HepG2 (cell line): Measurements from ENCODE around the gene KCNMA1. TPM values are rescaled to one million over a fixed set of nuclear protein-coding genes. Genes with fewer than 3 reads are reported as not detected.

Source experiments
- ATAC-seq: fragments of 200-7000 bp; cut with Tn5 transposase; 3 replicates; pipeline ENCODE4 v1.9.1; 2020; ENCODE audit warnings: mild to moderate bottlenecking, moderate library complexity
- BruUV-seq: library from RNA; stranded (reverse); fragments of 400-500 nt; replicated peaks from 2 replicates; lab custom pipeline; 2021; lab: Mats Ljungman, UMichigan
- CTCF ChIA-PET: fragments of 300-600 bp; formaldehyde crosslinking; extraction: SDS; loops from one replicate; lab custom pipeline; 2021; ENCODE audit warnings: low total read pairs, inconsistent platforms, low intra/inter-chr PET ratio; lab: Yijun Ruan, JAX
- POLR2A ChIA-PET: fragments of 350-600 bp; sonication (Branson Sonifier 250); formaldehyde crosslinking; loops from one replicate; lab custom pipeline; 2020; ENCODE audit warnings: antibody characterized with exemption, inconsistent platforms; lab: Yijun Ruan, JAX
- DNase-seq: peaks from one replicate; pipeline ENCODE4 v3.0.0-alpha.2; 2015; ENCODE audit warnings: low spot score
- FAIRE-seq: peaks from 3 replicates; lab custom pipeline; 2011; peaks lifted over from hg19 to GRCh38; lab: Jason Lieb, UNC
- H2AFZ ChIP-seq: one replicate; pipeline ENCODE4 v1.6.1; 2011; ENCODE audit warnings: low read length, inconsistent platforms
- H3K27ac ChIP-seq: fragments of 300-600 bp; 3 replicates; pipeline ENCODE4 v1.8.0; 2011; ENCODE audit warnings: mixed run types, mild to moderate bottlenecking, mixed read lengths, low read length, inconsistent platforms; ENCODE audit not compliant: insufficient read depth; ENCODE audit errors: extremely low read length
- H3K27me3 ChIP-seq, 2 experiments: fragments of 200-600 bp in 1 of 2; 2 replicates in 1 of 2; 3 replicates in 1 of 2; pipeline versions ENCODE4 v1.6.0 to v1.8.0; 2011; ENCODE audit warnings: low read length in 2 of 2, mild to moderate bottlenecking in 2 of 2, moderate library complexity in 2 of 2, inconsistent platforms in 1 of 2; ENCODE audit not compliant: insufficient read depth in 2 of 2, control insufficient read depth in 1 of 2
- H3K36me3 ChIP-seq, 2 experiments: fragments of 200-600 bp in 1 of 2; replicated peaks in 1 of 2; 2 replicates in 1 of 2; 3 replicates in 1 of 2; pipeline versions ENCODE4 v1.5.1 to v1.8.0; 2011; ENCODE audit warnings: low read length in 2 of 2, inconsistent platforms in 1 of 2; ENCODE audit not compliant: insufficient read depth in 2 of 2, control insufficient read depth in 1 of 2
- H3K4me1 ChIP-seq: 2 replicates; pipeline ENCODE4 v1.5.1; 2012; ENCODE audit warnings: low read length, inconsistent platforms; ENCODE audit not compliant: insufficient read depth
- H3K4me2 ChIP-seq: 2 replicates; pipeline ENCODE4 v1.6.0; 2011; ENCODE audit warnings: low read depth, low read length, inconsistent platforms
- H3K4me3 ChIP-seq, 3 experiments: fragments of 200-600 bp in 1 of 3; sonication (generic), shearing (Covaris generic) in 1 of 3; replicated peaks in 1 of 3; 2 replicates each; pipeline ENCODE4 v1.5.1; 2011 to 2016; ENCODE audit warnings: low read length in 3 of 3, inconsistent platforms in 2 of 3, low read depth in 2 of 3, mild to moderate bottlenecking in 2 of 3, control low read depth in 1 of 3, mixed read lengths in 1 of 3; ENCODE audit not compliant: insufficient read depth in 1 of 3
- H3K79me2 ChIP-seq: one replicate; pipeline ENCODE4 v1.6.1; 2011; ENCODE audit warnings: low read length, inconsistent platforms; ENCODE audit not compliant: insufficient read depth
- H3K9ac ChIP-seq: 2 replicates; pipeline ENCODE4 v1.6.0; 2011; ENCODE audit warnings: mild to moderate bottlenecking, low read depth, low read length, inconsistent platforms; ENCODE audit not compliant: insufficient read depth
- H3K9me3 ChIP-seq: 2 replicates; pipeline ENCODE4 v1.5.1; 2012; ENCODE audit warnings: mild to moderate bottlenecking, low read length
- H4K20me1 ChIP-seq: 2 replicates; pipeline ENCODE4 v1.6.0; 2011; ENCODE audit warnings: inconsistent platforms, mild to moderate bottlenecking, low read length, moderate library complexity; ENCODE audit not compliant: insufficient read depth
- EEA1 ChIP-seq: sonication (generic); formaldehyde crosslinking; IDR thresholded peaks from 2 replicates; pipeline ENCODE4 v1.5.1; 2020; ENCODE audit warnings: mild to moderate bottlenecking, missing genetic modification reagents, borderline replicate concordance
- FLYWCH1 ChIP-seq: sonication (generic); formaldehyde crosslinking; IDR thresholded peaks from 2 replicates; pipeline ENCODE4 v1.8.1; 2023; ENCODE audit warnings: mild to moderate bottlenecking, missing genetic modification reagents
- MYNN ChIP-seq: sonication (generic); formaldehyde crosslinking; IDR thresholded peaks from 2 replicates; pipeline ENCODE4 v1.4.0; 2020; ENCODE audit warnings: mild to moderate bottlenecking, low read depth, missing genetic modification reagents
- NR2F1 ChIP-seq, 2 experiments: fragments of 450-650 bp in 1 of 2; formaldehyde crosslinking in 1 of 2; IDR thresholded peaks; 2 replicates each; pipeline versions ENCODE4 v1.5.0 to v1.6.1; 2016 to 2020; ENCODE audit warnings: mild to moderate bottlenecking in 1 of 2, missing compliant biosample characterization in 1 of 2, missing genetic modification reagents in 1 of 2, moderate library complexity in 1 of 2
- SRY ChIP-seq: sonication (generic); formaldehyde crosslinking; IDR thresholded peaks from 2 replicates; pipeline ENCODE4 v1.8.0; 2022; ENCODE audit warnings: mild to moderate bottlenecking, missing genetic modification reagents
- TP53 ChIP-seq: sonication (generic); formaldehyde crosslinking; conservative IDR thresholded peaks from 2 replicates; pipeline ENCODE4 v1.4.0; 2020; ENCODE audit warnings: missing genetic modification reagents
- ZNF232 ChIP-seq: sonication (generic); formaldehyde crosslinking; IDR thresholded peaks from 2 replicates; pipeline ENCODE4 v1.4.0; 2020; ENCODE audit warnings: missing genetic modification reagents, borderline replicate concordance
- ZNF264 ChIP-seq: sonication (generic); formaldehyde crosslinking; IDR thresholded peaks from 2 replicates; pipeline ENCODE4 v1.4.0; 2020; ENCODE audit warnings: missing genetic modification reagents
- ZNF274 ChIP-seq: sonication (generic); formaldehyde crosslinking; IDR thresholded peaks from 2 replicates; pipeline ENCODE4 v1.5.1; 2020; ENCODE audit warnings: mild to moderate bottlenecking, missing genetic modification reagents
- ZNF44 ChIP-seq: sonication (generic); formaldehyde crosslinking; IDR thresholded peaks from 2 replicates; pipeline ENCODE4 v1.5.1; 2020; ENCODE audit warnings: mild to moderate bottlenecking, missing genetic modification reagents
- ZNF446 ChIP-seq: sonication (generic); formaldehyde crosslinking; IDR thresholded peaks from 2 replicates; pipeline ENCODE4 v1.5.0; 2020; ENCODE audit warnings: mild to moderate bottlenecking, missing genetic modification reagents
- in situ Hi-C: cut with HindIII; loops from 2 replicates; pipeline ENCODE4 v1.10.0; 2017; ENCODE audit warnings: low pct_unique_long_range_greater_than_20kb; ENCODE audit not compliant: extremely low pct_ligation_motif_present
- intact Hi-C: fragments of 100-400 bp; cut with micrococcal nuclease; formaldehyde crosslinking; loops from one replicate; pipeline ENCODE4 v1.10.0; 2022; ENCODE audit not compliant: unreplicated experiment
- polyA plus RNA-seq, 8 experiments: library from polyadenylated mRNA; depleted of rRNA in 3 of 8; stranded (reverse) in 7 of 8; unstranded in 1 of 8; fragments of >200 nt; fragmentation: Illumina TruSeq in 4 of 8; extraction: Trizol in 4 of 8; gene quantifications; 2 replicates each; pipeline versions ENCODE4 v1.2.1 to v1.2.3, GENCODE V29; 2011 to 2016; ENCODE audit warnings: low read depth in 4 of 8, missing spikeins in 1 of 8, mixed read lengths in 1 of 8; ENCODE audit not compliant: insufficient read depth in 1 of 8
- total RNA-seq, 5 experiments: library from RNA; depleted of rRNA; stranded (reverse); fragments of >200 nt; fragmentation: Illumina TruSeq; extraction: Trizol; gene quantifications; 2 replicates each; pipeline ENCODE4 v1.2.3, GENCODE V29; 2016; ENCODE audit warnings: low read depth in 1 of 5

KCNMA1 gene
- total and polyA plus RNA-seq, 2 of the 13 experiments (the other 11 are each of a cell fraction or from before 2014, with no cell fraction given): 0.02 TPM; not detected in 1

DNA sequence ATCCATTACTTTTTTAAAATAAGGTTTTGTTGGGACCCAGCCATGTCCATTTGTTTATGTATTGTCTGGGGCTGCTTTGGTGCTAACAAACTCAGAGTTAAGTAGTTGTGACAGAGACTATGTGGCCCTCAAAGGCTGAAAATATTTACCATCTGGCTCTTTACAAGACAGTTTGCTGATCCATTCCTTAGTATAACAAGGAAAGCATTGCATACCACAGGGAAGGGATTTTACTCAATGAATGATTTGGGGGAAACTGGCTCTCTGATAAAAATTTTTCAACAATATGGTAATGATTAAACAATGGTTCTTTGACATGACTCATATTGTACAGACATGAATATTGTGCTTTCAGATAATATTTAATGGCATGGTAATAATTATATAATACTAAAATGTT is 738.1 kb downstream of the KCNMA1 start:
- BruUV-seq: no TSS peak
- no peak overlapping the region for H3K4me3 ChIP-seq
- no peak overlapping the region for H2AFZ ChIP-seq
- FAIRE-seq (no peak), DNase-seq (no peak), ATAC-seq (no peak)
- H3K9me3 ChIP-seq: no peaks in the 10 kb centered on the region
- H3K36me3 ChIP-seq: no peaks in the 10 kb centered on the region
- no peaks in the 10 kb centered on the region for H3K4me1 ChIP-seq
- H4K20me1 ChIP-seq: no peaks in the 10 kb centered on the region
- H3K4me2 ChIP-seq: no peak overlapping the region
- no peaks in the 10 kb centered on the region; a peak in 1 of 5 replicates for H3K27me3 ChIP-seq
- ChIA-PET CTCF (no interaction called here), POLR2A (no interaction called here)
- H3K9ac ChIP-seq: no peak overlapping the region
- TF ChIP-seq SRY (CRISPR knock-in tag) (no peak), TP53 (CRISPR knock-in tag) (no peak), ZNF44 (CRISPR knock-in tag) (no peak), ZNF274 (CRISPR knock-in tag) (no peak), FLYWCH1 (CRISPR knock-in tag) (no peak), NR2F1 (CRISPR knock-in tag; IDR thresholded peaks at IDR 0.05) (no peak), EEA1 (CRISPR knock-in tag) (no peak), MYNN (CRISPR knock-in tag) (no peak), ZNF446 (CRISPR knock-in tag) (no peak), ZNF264 (CRISPR knock-in tag) (no peak), ZNF232 (CRISPR knock-in tag) (no peak)
- H3K27ac ChIP-seq: no peak overlapping the region
- H3K79me2 ChIP-seq: no peaks in the 10 kb centered on the region
- intact Hi-C loops (no loop called here), in situ Hi-C loops (no loop called here)
